Measurements from ENCODE around the gene IFNA2. TPM values are rescaled to one million over a fixed set of nuclear protein-coding genes. Genes with fewer than 3 reads are reported as not detected.
"Not testable (repeated sequence)": the region's sequence is repeated elsewhere in the genome, so short reads cannot be mapped to it uniquely, and the experiment has no call there.

IFNA2 gene
- not detected for total RNA-seq
- not detected for polyA plus RNA-seq
- long read RNA-seq, donor 1: 0 reads
- long read RNA-seq, donor 2: 0 reads
- long read RNA-seq, donor 3: 0 reads
- long read RNA-seq, donor 4: 0 reads

- ATAC-seq: no peak
- no peaks in the 10 kb centered on the region for H3K9me3 ChIP-seq (ENCODE audit: control insufficient read depth, low read length)
- H3K27me3 ChIP-seq (ENCODE audit: control insufficient read depth, insufficient read depth): no peaks in the 10 kb centered on the region
- intact Hi-C loops (cut with DNase I): no loop called here
- no peaks in the 10 kb centered on the region for H3K4me1 ChIP-seq (ENCODE audit: control insufficient read depth, insufficient read depth, low read length)
- 52% methylated on average over 1 of the region's 1 CpG for WGBS
- H3K27ac ChIP-seq (ENCODE audit: low read length): no peak within 1 kb of the TSS
- no peak within 1 kb of the TSS for H3K4me3 ChIP-seq (ENCODE audit: low read length)
- DNase-seq: no peak
Observed at GRCh38 chr9:21385131-21385670, at the start of gene IFNA2. Gene IFNA2, minus strand, starts transcription at chr9:21385398. Its CDS starts 69 bp downstream, at chr9:21385329.

- H3K27me3 ChIP-seq (ENCODE audit: control insufficient read depth, insufficient read depth); H3K4me3 ChIP-seq (ENCODE audit: low read length); ATAC-seq; H3K27ac ChIP-seq (ENCODE audit: low read length); intact Hi-C loops (cut with DNase I); DNase-seq; H3K9me3 ChIP-seq (ENCODE audit: control insufficient read depth, low read length); H3K4me1 ChIP-seq (ENCODE audit: control insufficient read depth, insufficient read depth, low read length): not testable (repeated sequence)
- 73% methylated on average over 7 of the region's 7 CpGs for WGBS
Observed at GRCh38 chr9:21435015-21435383, 49.8 kb upstream of the IFNA2 start.

GRCh38 chr9:21434202-21435014, 49.2 kb upstream of the IFNA2 start:
- no peaks in the 10 kb centered on the region for H3K9me3 ChIP-seq (ENCODE audit: control insufficient read depth, low read length)
- intact Hi-C loops (cut with DNase I): no loop called here
- H3K27ac ChIP-seq (ENCODE audit: low read length): no peak overlapping the region
- ATAC-seq (no peak), DNase-seq (no peak)
- WGBS: 36% methylated on average over 9 of the region's 9 CpGs
- no peaks in the 10 kb centered on the region for H3K4me1 ChIP-seq (ENCODE audit: control insufficient read depth, insufficient read depth, low read length)
- H3K27me3 ChIP-seq (ENCODE audit: control insufficient read depth, insufficient read depth): no peaks in the 10 kb centered on the region
- no peak overlapping the region for H3K4me3 ChIP-seq (ENCODE audit: low read length)

GRCh38 chr9:21432672-21433425, 47.7 kb upstream of the IFNA2 start:
- no peaks in the 10 kb centered on the region for H3K9me3 ChIP-seq (ENCODE audit: control insufficient read depth, low read length)
- WGBS: 70% methylated on average over 2 of the region's 2 CpGs
- H3K4me1 ChIP-seq (ENCODE audit: control insufficient read depth, insufficient read depth, low read length): no peaks in the 10 kb centered on the region
- no peak overlapping the region for H3K27ac ChIP-seq (ENCODE audit: low read length)
- DNase-seq: no peak
- no peak for ATAC-seq
- H3K27me3 ChIP-seq (ENCODE audit: control insufficient read depth, insufficient read depth): no peaks in the 10 kb centered on the region
- H3K4me3 ChIP-seq (ENCODE audit: low read length): no peak overlapping the region
- intact Hi-C loops (cut with DNase I): no loop called here

GRCh38 chr9:21429191-21429590, 44.0 kb upstream of the IFNA2 start:
- H3K9me3 ChIP-seq (ENCODE audit: control insufficient read depth, low read length): no peaks in the 10 kb centered on the region
- intact Hi-C loops (cut with DNase I): no loop called here
- WGBS: 57% methylated on average over 2 of the region's 2 CpGs
- H3K4me1 ChIP-seq (ENCODE audit: control insufficient read depth, insufficient read depth, low read length): no peaks in the 10 kb centered on the region
- no peak overlapping the region for H3K4me3 ChIP-seq (ENCODE audit: low read length)
- no peak for ATAC-seq
- no peak for DNase-seq
- H3K27me3 ChIP-seq (ENCODE audit: control insufficient read depth, insufficient read depth): no peaks in the 10 kb centered on the region
- no peak overlapping the region for H3K27ac ChIP-seq (ENCODE audit: low read length)

- ATAC-seq: no peak
- no peaks in the 10 kb centered on the region for H3K4me1 ChIP-seq (ENCODE audit: control insufficient read depth, insufficient read depth, low read length)
- H3K4me3 ChIP-seq (ENCODE audit: low read length): no peak overlapping the region
- no peak for DNase-seq
- no peaks in the 10 kb centered on the region for H3K27me3 ChIP-seq (ENCODE audit: control insufficient read depth, insufficient read depth)
- WGBS: 62% methylated on average over 1 of the region's 1 CpG
- no peak overlapping the region for H3K27ac ChIP-seq (ENCODE audit: low read length)
- intact Hi-C loops (cut with DNase I): no loop called here
- no peaks in the 10 kb centered on the region for H3K9me3 ChIP-seq (ENCODE audit: control insufficient read depth, low read length)
Observed at GRCh38 chr9:21428235-21428634, 43.0 kb upstream of the IFNA2 start.

GRCh38 chr9:21415493-21416267, 30.5 kb upstream of the IFNA2 start:
- Histone ChIP-seq H3K9me3 (ENCODE audit: control insufficient read depth, low read length) (no peaks in the 10 kb centered on the region), H3K4me1 (ENCODE audit: control insufficient read depth, insufficient read depth, low read length) (no peaks in the 10 kb centered on the region), H3K4me3 (ENCODE audit: low read length) (no peak overlapping the region), H3K27ac (ENCODE audit: low read length) (no peak overlapping the region), H3K27me3 (ENCODE audit: control insufficient read depth, insufficient read depth) (peaks cover 4% of the 10 kb centered on the region)
- DNase-seq (no peak), ATAC-seq (no peak)
- WGBS: 72% methylated on average over 5 of the region's 5 CpGs
- intact Hi-C loops (cut with DNase I): no loop called here

- no peaks in the 10 kb centered on the region for H3K9me3 ChIP-seq (ENCODE audit: control insufficient read depth, low read length)
- H3K4me1 ChIP-seq (ENCODE audit: control insufficient read depth, insufficient read depth, low read length): no peaks in the 10 kb centered on the region
- WGBS: 91% methylated on average over 2 of the region's 2 CpGs
- no peak overlapping the region for H3K4me3 ChIP-seq (ENCODE audit: low read length)
- no peak overlapping the region for H3K27ac ChIP-seq (ENCODE audit: low read length)
- DNase-seq (no peak), ATAC-seq (no peak)
- intact Hi-C loops (cut with DNase I): no loop called here
- H3K27me3 ChIP-seq (ENCODE audit: control insufficient read depth, insufficient read depth): peaks cover 4% of the 10 kb centered on the region
Observed at GRCh38 chr9:21414220-21414940, 29.2 kb upstream of the IFNA2 start.

GRCh38 chr9:21413624-21414023, 28.4 kb upstream of the IFNA2 start:
- intact Hi-C loops (cut with DNase I): no loop called here
- no peak overlapping the region for H3K27ac ChIP-seq (ENCODE audit: low read length)
- 68% methylated on average over 5 of the region's 5 CpGs for WGBS
- ATAC-seq: peak in 1 of 2 donors; percentile 55
- peaks cover 4% of the 10 kb centered on the region for H3K27me3 ChIP-seq (ENCODE audit: control insufficient read depth, insufficient read depth)
- H3K4me1 ChIP-seq (ENCODE audit: control insufficient read depth, insufficient read depth, low read length): no peaks in the 10 kb centered on the region
- no peaks in the 10 kb centered on the region for H3K9me3 ChIP-seq (ENCODE audit: control insufficient read depth, low read length)
- no peak overlapping the region for H3K4me3 ChIP-seq (ENCODE audit: low read length)
- DNase-seq: no peak

- Histone ChIP-seq H3K27me3 (ENCODE audit: control insufficient read depth, insufficient read depth) (peaks cover 4% of the 10 kb centered on the region), H3K4me1 (ENCODE audit: control insufficient read depth, insufficient read depth, low read length) (no peaks in the 10 kb centered on the region), H3K27ac (ENCODE audit: low read length) (no peak overlapping the region), H3K9me3 (ENCODE audit: control insufficient read depth, low read length) (no peaks in the 10 kb centered on the region), H3K4me3 (ENCODE audit: low read length) (no peak overlapping the region)
- ATAC-seq (no peak), DNase-seq (no peak)
- WGBS: 78% methylated on average over 4 of the region's 4 CpGs
- intact Hi-C loops (cut with DNase I): no loop called here
Observed at GRCh38 chr9:21413151-21413550, 28.0 kb upstream of the IFNA2 start.

Measured in right cardiac atrium (tissue), 5 donors.